ENCODE results near the gene GABRB2. TPM values are rescaled to one million over a fixed set of nuclear protein-coding genes. Genes with fewer than 3 reads are reported as not detected.
"Not testable (repeated sequence)": the region's sequence is repeated elsewhere in the genome, so short reads cannot be mapped to it uniquely, and the experiment has no call there.

Gene GABRB2
- 1 to 10 TPM in 8 of 12 donors, under 1 TPM in 2, not detected in 2; 0.70 to 2.3 (median 1.2) TPM for polyA plus RNA-seq (ENCODE audit: insufficient read length in 12 of 12)
- long read RNA-seq, donor 1: 0 reads
- long read RNA-seq, donor 2: 0 reads
- long read RNA-seq, donor 3: 0 reads
- long read RNA-seq, donor 4: 0 reads
- long read RNA-seq, donor 5: 0 reads
- long read RNA-seq, donor 6: 0 reads
- long read RNA-seq, donor 7: 0 reads
- long read RNA-seq, donor 8: 0 reads
- long read RNA-seq, donor 9: 0 reads
- long read RNA-seq, donor 10, partial matches to known transcripts: 0 of 1 reads
- long read RNA-seq, donor 10, other reads (novel, unspliced or antisense): 0 of 1 reads
- long read RNA-seq, donor 11: 0 reads

DNA sequence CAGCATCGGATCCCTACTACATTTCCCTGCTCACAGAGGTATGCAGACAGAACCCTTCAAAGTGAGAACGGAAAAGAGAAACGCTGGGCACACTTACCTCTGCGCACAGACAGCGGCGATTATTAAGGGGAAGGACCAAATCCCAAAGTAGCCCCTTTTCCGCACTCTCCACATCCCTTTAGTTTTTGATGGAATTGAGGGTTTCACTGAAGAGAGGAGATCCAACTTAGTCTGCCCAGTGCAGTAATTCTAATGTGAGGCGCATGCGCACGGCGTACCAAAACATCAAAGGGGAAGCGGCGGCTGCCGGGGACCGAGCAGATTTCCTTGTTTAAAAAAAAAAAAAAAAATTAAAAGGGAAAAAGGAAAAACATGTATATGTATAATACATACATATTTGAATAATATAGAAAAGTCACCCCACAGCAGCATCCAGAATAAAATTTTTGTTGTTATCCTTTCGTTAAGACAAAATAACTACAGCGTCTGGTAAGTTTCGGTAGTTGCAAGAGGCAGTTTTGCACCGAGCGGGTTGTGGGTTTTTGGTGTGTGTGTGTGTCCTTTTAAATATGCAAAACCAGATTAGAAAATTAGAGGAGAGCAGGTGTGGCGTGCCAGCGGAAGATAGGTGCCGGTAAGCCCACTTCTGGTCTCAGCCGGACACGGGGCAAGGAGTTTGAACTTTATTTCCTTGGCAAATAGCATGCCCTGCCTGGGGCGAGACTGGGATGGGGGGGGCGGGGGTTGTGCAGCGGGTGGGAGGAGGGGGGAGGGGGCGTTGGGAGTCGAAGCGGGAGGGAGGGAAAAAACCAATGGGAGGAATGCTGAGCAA is at the start of gene GABRB2:
Gene GABRB2 (minus strand): TSS at position 256 of the 832 bp plus-strand sequence. CDS start 82 bp downstream, at position 174.
- peak; percentile 68 for DNase-seq

- DNase-seq: no peak
Observed at GRCh38 chr5:161585798-161586197, 39.3 kb upstream of the GABRB2 start.

DNA sequence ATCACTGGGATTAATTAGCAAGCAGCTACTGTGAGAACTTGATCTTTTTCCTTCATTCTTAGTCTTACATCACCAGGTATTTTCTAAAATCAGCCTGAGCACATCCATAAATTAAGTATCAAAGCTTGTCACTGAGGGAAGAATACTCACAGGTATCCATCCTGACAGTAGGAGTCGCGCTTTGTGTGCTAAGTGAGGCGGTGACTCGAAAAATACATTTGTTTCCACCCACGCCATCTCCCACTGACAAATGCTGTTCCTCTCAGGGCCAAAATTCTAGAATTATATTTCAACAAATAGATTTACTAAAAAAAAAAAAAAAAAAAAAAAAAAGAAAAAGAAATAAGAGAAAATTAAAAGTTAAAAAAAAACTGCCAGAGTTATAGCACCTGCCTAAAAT is 34.1 kb upstream of the GABRB2 start:
- no peak for DNase-seq

DNA sequence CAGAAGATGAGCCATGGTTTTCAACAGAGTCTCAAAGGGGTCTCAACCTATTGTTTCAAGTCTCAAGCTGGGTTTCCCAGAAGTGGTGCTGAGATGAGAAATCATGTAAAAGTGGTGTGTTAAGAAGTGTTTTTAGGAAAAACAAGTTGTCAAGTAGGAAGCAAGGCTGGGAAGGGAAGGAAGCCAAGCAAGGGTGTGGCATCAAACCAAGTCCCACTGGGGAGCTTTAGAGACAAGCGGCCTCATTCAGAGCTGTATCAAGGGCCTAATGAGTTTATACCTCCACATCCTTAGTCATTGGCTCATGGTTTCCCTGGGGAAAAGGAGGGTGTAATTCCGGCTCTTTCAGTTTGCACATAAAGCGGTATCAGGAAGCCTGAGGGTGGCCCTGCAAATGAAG is 26.4 kb upstream of the GABRB2 start:
- DNase-seq: no peak

DNA sequence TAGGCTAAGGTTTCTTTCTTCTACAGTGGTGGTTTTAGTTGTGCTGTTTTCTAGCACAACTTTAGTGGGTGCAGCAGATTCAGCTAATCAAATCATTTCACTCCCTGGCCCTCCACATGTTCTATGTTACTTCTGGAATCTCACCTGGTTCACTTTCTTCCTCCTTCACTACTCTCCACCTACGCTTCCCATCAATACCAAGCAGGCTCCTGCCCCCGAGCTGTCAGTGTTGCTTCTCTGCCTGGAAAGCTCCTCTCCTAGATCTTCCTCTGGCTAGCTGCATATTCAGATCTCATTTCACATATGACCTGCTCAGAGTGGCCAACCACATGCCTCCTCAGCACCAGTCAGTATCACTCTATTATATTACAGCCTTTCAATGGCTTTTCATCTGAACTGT is 19.6 kb upstream of the GABRB2 start:
- DNase-seq: no peak

DNA sequence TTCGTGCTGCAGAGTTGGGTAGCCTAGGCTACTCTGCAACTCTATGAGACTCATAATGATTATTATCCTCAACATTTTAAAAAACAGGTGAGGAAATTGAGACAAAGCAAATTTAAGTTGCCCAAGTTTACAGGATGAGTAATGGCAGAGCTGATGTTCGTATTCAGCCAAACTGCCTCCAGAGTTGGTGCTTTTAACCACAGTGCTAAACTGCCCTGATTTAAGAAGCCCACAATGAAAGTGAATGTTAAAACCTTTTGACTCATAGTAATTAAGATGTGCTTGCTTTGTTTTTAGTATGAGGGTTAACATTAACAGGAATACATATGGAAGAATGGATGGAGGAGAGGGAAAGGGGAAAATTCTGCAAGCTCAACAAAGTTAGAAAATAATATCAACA is 15.9 kb upstream of the GABRB2 start:
- no peak for DNase-seq

- DNase-seq: peak; percentile 64
Observed at GRCh38 chr5:161549106-161549505, 2.6 kb upstream of the GABRB2 start.

GRCh38 chr5:161548487-161549094 is 2.1 kb upstream of the GABRB2 start:
- DNase-seq: no peak

- DNase-seq: no peak
Observed at GRCh38 chr5:161547738-161548486, 1.4 kb upstream of the GABRB2 start.

GRCh38 chr5:161547406-161547737 is 847 bp upstream of the GABRB2 start:
- DNase-seq: no peak

GRCh38 chr5:161546095-161546469 is 443 bp downstream of the GABRB2 start:
- DNase-seq: no peak

- no peak for DNase-seq
Observed at GRCh38 chr5:161545344-161546094, 1.0 kb downstream of the GABRB2 start.

DNA sequence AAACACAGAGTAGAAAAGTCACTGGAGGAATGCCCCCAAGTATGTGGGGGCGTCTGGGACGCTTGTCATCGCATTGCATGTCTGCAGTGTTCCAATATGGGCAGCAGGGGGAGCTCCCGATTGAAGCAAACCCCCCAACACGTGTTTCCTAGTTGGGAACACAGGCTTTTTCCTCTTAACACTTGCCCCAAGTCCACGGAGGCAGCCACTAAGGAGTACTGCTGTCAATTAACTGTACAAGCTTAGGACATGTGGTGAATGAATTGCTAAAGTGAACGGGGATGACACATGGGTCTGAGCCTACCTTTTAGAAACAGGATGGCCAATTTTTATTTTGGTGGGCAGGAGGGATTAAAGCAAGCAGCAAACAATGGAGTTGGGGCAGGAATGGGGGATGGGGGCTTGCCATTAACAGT is 2.2 kb downstream of the GABRB2 start:
- no peak for DNase-seq

- no peak for DNase-seq
Observed at GRCh38 chr5:161539016-161539415, 7.5 kb downstream of the GABRB2 start.

DNA sequence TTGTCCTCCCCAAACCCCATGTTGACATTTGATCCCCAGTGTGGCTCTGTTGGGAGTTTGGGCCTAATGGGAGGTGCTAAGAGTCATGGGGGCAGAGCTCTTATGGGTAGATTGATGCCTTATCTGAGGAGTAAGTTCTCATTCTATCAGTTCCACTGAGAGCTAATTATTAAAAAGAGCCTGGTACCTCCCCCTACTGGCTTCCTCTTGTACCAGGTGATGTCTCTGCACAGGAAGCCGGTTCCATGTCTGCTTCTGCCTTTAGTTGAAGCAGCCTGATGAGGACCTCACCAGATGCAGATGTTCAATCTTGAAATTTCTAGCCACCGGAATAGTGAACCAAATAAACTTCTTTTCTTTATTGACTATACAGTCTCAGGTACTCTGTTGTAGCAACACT is 10.8 kb downstream of the GABRB2 start:
- no peak for DNase-seq

- no peak for DNase-seq
Observed at GRCh38 chr5:161530700-161531099, 15.8 kb downstream of the GABRB2 start.

GRCh38 chr5:161513942-161514341 is 32.6 kb downstream of the GABRB2 start:
- peak; percentile 75 for DNase-seq

DNA sequence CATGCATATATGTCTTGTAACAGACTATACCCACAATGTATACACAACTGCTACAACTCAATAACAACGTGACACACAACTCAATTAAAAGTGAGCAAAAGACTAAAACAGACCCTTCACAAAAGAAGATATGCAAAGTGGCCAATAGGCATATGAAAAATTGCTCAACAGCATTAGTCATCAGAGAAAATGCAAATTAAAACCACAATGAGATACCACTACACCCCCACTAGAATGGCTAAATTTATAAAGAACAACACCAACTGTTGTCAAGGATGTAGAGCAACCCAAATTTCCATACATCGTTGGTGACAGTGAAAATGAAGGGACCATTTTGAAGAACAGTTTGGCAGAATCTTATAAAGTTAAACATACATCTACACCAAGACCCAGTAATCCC is 38.9 kb downstream of the GABRB2 start:
- DNase-seq: no peak

DNA sequence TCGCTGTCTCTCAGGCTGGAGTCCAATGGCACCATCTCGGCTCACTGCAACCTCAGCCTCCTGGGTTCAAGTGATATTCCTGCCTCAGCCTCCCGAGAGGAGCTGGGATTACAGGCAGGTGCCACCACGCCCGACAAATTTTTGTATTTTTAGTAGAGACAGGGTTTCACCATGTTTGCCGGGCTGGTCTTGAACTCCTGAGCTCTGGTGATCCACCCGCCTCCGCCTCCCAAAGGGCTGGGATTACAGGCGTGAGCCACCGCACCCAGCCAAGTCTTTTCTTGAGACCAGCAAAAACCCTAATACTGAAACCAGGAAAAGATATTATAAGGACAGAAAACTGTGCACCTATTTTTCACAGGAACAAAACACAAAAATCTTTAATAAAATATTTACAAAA is 41.4 kb downstream of the GABRB2 start:
- not testable (repeated sequence) for DNase-seq

- no peak for DNase-seq
Observed at GRCh38 chr5:161498531-161498930, 48.0 kb downstream of the GABRB2 start.

DNA sequence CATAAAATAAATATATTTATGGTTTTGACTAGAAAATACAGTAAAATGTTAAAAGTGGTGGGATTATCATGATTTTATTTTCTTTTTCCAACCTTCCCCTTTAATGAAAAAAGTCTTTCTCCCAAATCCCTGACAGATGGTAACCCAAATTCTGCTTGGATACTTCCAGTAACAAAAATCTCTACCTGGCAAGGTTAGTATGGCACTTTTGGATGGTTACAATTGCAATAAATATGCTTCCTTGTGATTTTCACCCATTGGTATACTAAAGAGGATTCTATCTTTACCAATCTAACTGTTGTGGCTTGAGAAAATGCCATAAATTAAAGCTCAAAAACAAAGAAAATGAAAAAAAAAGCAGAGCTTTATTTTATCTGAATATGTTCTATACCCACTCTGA is 62.8 kb downstream of the GABRB2 start:
- no peak for DNase-seq
